K562 (cell line): Measurements from ENCODE around the gene MDH2.

Experiments
- CBFA2T3 ChIP-seq: fragments of 450-650 bp; IDR thresholded peaks from 2 replicates; pipeline ENCODE4 v1.6.1; 2017
- CBX1 ChIP-seq: sonication (generic); IDR thresholded peaks from 2 replicates; pipeline ENCODE4 v1.6.1; 2016; ENCODE audit warnings: antibody characterized with exemption, low read depth, mild to moderate bottlenecking
- CTCF ChIP-seq, 3 experiments: IDR thresholded peaks in 2 of 3; conservative IDR thresholded peaks in 1 of 3; 2 replicates each; pipeline ENCODE4 v1.5.1; 2011 to 2012; ENCODE audit warnings: low read length in 3 of 3, mild to moderate bottlenecking in 3 of 3, control low read depth in 2 of 3, improper control_type of control experiment in 1 of 3, inconsistent platforms in 1 of 3, low read depth in 1 of 3, mixed read lengths in 1 of 3, moderate library complexity in 1 of 3; ENCODE audit not compliant: insufficient read depth in 2 of 3
- EZH2 ChIP-seq: IDR thresholded peaks from 2 replicates; pipeline ENCODE4 v1.6.1; 2012; ENCODE audit warnings: low read depth, mild to moderate bottlenecking, inconsistent platforms, low read length, borderline replicate concordance
- NKRF ChIP-seq: fragments of 450-650 bp; IDR thresholded peaks from 2 replicates; pipeline ENCODE4 v1.6.1; 2016; ENCODE audit warnings: borderline replicate concordance
- POLR2A ChIP-seq: fragments of 450-650 bp; conservative IDR thresholded peaks from 2 replicates; pipeline ENCODE4 v1.6.1; 2016
- TSC22D4 ChIP-seq: fragments of 450-650 bp; IDR thresholded peaks from 2 replicates; pipeline ENCODE4 v1.6.1; 2016; ENCODE audit warnings: missing genetic modification characterization, missing biosample characterization, control low read depth
- YY1 ChIP-seq, 3 experiments: IDR thresholded peaks; 2 replicates each; pipeline ENCODE4 v1.6.1; 2011; ENCODE audit warnings: low read length in 2 of 3, mild to moderate bottlenecking in 2 of 3, moderate library complexity in 2 of 3, borderline replicate concordance in 1 of 3, control low read depth in 1 of 3, low read depth in 1 of 3; ENCODE audit not compliant: insufficient read depth in 3 of 3, insufficient replicate concordance in 2 of 3, control insufficient read depth in 1 of 3, insufficient read length in 1 of 3; ENCODE audit errors: extremely low read depth in 1 of 3
- ZKSCAN3 ChIP-seq: fragments of 250-450 bp; sonication (Bioruptor Pico); IDR thresholded peaks from 2 replicates; pipeline ENCODE4 v1.4.0; 2020
- ZNF277 ChIP-seq: fragments of 250-450 bp; sonication (Bioruptor Pico); IDR thresholded peaks from 2 replicates; pipeline ENCODE4 v1.8.0; 2022; ENCODE audit warnings: inconsistent platforms, mild to moderate bottlenecking, moderate library complexity, borderline replicate concordance
- ZNF318 ChIP-seq, 2 experiments: fragments of 450-650 bp; IDR thresholded peaks; 2 replicates each; pipeline ENCODE4 v1.6.1; 2016; ENCODE audit warnings: mild to moderate bottlenecking in 2 of 2, borderline replicate concordance in 1 of 2, low read depth in 1 of 2, moderate library complexity in 1 of 2

GRCh38 chr7:76022026-76022780, 25.7 kb upstream of the MDH2 start:
- TF ChIP-seq YY1 (IDR thresholded peaks at IDR 0.05; ENCODE audit: borderline replicate concordance in 1 of 3, control insufficient read depth in 1 of 3, extremely low read depth in 1 of 3, insufficient read depth in 3 of 3, insufficient read length in 1 of 3, insufficient replicate concordance in 2 of 3, low read depth in 1 of 3, low read length in 2 of 3) (no peak), ZKSCAN3 (CRISPR knock-in tag) (no peak), ZNF277 (CRISPR knock-in tag) (no peak), NKRF (no peak), POLR2A (no peak), CBX1 (no peak), CTCF (IDR thresholded peaks at IDR 0.05 in 2 of 3, conservative IDR thresholded peaks at IDR 0.05 in 1 of 3; ENCODE audit: insufficient read depth in 2 of 3, low read depth in 1 of 3, low read length in 3 of 3) (no peak), ZNF318 (IDR thresholded peaks at IDR 0.05; ENCODE audit: borderline replicate concordance in 1 of 2, low read depth in 1 of 2) (no peak), CBFA2T3 (no peak), EZH2 (no peak), TSC22D4 (tag) (no peak)
